HG02943 (cell line): ENCODE results near the gene TIAM2.
"Not testable (repeated sequence)": the region's sequence is repeated elsewhere in the genome, so short reads cannot be mapped to it uniquely, and the experiment has no call there.

Experiments
- ATAC-seq: cut with Tn5 transposase; IDR thresholded peaks from one replicate; pipeline ENCODE4 v1.9.1; 2021; ENCODE audit warnings: mild to moderate bottlenecking, low read depth, moderate library complexity; ENCODE audit not compliant: unreplicated experiment

TIAM2 gene

DNA sequence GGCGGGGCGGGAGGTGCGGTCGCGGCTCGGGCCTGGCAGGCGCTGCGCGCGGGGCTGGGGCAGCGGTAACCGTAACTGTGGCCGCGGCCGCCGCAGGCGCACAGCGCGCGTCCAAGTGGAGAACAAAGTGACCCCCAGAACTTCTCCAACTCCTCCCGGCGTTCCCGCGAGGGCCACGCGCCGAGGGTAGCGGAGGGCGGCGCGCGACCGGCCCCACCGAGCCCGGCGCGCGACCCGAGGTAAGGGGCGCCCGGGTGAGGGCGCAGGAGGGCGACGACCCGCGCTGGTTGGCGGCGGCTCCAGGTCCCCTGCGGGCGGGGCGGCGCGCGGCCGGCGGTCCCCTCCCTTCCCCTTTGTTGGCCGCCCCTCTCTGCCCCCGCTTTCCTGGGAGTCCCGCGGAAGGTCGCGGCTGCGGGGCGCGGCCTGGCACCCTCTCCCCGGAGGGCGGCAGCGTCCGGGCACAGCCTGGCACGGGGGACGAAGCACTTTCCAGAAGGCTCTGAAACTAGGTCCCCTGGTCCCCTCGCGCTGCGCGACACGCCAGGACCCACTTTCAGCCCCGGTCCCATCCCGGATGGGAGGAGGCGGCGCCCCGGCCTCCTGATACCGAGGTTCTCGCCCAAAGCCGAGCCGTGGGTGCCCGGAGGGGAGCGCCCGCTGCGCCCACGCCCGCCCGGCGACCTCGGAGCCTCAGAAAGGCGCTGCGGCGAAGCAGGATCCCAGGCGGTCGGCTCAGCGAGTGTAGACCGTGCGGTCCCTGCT, at the start of gene TIAM2:
TIAM2 (plus strand) TSS at position 62 of the 762 bp plus-strand sequence. CDS start 133,909 bp downstream, outside the sequence.
- ATAC-seq = no peak

DNA sequence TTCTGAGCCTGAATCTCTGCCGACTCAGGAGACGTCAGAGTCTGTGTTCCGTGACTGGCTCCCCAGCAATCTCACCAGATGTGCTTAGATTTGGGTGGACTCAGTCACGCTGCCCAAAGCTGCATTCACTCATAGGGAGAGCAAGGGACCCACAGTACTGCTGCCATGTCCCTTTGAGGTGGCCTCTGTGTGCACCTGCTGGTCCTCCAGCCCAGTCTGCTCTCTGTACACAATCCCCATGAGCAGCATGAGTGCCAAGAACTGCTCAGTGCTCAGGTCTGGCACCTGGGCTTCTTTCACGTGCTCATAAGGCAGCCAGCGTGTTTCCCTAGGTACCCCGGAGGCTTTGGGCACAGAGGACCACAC, 44.2 kb upstream of the TIAM2 start:
- no peak for ATAC-seq

DNA sequence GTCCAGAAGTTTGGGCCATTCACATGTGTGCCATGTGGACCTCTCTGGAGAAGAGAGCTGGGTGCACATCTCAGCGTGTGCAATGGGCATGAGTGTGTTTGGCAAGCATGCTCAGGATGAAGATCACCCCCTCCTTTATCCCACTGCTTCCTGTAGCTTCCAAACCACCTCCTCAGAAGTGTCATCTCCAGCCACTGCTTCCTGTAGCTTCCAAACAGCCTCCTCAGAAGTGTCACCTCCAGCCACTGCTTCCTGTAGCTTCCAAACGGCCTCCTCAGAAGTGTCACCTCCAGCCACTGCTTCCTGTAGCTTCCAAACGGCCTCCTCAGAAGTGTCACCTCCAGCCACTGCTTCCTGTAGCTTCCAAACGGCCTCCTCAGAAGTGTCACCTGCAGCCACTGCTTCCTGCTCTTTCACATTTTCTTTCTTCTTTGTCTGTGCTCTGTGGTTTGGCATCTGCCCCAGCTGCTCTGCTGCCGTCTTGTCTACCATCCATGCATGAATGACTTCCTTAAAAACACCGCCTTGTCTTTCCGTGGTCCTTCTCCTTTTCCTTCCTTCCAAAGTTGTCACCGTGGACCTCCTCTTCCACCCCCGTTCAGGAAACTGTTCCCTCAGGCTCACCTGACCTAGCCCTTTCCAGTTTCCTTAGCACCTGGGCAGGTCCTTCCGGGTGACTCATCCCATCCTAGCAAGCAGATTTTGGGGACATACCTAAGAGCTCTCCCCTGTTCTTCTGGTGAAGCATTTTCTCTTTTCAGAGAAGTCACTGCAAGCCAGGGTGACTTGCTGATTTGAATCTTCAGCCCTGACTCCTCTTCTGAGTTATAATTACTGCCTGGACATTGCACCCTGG, 43.5 kb upstream of the TIAM2 start:
- peak; percentile 80 for ATAC-seq

DNA sequence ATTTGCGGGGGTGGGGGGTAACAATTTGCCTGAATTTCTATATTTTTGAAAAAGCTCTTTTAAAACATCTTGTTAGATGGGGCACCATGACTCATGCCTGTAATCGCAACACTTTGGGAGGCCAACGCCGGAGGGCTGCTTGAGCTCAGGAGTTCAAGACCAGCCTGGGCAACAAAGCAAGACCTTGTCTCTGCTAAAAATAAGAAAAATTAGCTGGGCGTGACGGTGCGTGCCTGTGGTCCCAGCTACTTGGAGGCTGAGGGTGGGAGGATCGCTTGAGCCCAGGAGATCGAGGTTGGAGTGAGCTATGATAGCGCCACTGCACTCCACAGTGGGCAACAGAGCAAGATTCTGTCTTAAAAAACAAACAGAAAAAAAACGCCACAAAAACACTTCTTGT, 41.5 kb upstream of the TIAM2 start:
- ATAC-seq = no peak

DNA sequence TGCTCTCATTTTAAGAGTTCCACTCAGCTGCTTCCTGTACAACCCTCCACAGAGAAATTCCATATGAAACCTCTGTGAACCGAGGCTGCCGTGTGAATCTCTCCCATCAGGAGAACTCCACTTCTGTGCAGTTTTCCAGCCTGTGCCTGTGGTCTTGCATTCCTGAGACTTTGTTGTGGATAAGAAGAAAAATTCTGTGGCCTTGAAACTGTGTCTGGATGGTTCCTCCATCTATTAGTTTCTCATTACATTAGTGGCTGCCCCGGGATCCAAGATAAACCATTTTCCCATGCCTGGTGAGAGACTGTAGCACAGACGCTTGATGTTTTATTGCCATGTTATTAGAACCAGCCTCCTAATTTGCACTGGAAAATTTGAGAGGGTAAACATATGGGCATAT, 40.8 kb upstream of the TIAM2 start:
- ATAC-seq = no peak

DNA sequence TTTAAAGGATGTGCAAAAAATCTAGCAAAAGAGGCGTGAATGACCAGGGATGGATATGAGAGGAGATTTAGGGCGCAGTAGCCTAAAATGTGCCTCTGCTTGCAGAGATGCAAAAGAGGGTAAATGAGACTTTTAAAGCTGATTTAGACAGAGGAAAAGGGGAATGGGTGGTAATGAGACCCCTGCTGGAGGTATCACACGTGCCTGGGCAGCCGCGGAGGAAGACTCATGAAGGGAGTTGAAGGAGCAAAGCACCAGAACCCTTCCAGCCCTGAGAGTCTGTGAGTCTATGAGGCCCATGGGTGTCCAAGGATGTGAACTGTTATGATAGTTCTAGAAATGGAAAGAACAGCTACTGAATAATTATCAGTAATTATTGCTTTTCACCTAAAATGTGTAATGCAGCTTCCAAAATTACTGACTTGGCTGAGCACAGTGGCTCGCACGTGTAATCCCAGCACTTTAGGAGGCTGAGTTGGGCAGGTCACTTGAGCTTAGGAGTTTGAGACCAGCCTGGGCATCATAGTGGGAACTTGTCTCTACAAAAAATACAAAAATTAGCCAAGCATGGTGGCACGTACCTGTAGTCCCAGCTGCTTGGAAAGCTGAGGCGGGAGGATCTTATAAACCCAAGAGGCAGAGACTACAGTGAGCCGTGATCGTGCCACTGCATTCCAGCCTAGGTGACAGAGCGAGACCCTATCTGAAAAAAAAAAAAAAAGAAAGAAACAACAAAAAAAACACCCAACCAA, 38.2 kb upstream of the TIAM2 start:
- no peak for ATAC-seq

DNA sequence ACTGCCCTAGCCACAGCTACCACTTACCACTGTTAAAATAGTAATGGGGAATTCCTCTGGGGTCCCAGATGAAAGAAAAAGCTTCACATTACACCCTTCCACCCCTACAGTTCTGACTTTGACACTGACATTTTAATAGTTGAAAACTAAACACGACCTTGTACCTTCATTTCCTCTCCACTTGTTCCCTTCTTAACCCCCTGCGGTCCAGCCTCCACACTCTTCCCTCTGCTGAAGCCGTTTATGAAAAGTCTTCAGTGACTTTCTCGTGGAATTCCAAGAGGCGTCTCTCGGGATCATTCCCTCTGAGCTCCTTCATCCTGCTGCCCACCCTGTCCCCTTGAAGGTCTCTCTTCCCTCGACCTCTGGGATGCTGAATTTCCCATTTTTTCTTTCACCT, 36.6 kb upstream of the TIAM2 start:
- no peak for ATAC-seq

DNA sequence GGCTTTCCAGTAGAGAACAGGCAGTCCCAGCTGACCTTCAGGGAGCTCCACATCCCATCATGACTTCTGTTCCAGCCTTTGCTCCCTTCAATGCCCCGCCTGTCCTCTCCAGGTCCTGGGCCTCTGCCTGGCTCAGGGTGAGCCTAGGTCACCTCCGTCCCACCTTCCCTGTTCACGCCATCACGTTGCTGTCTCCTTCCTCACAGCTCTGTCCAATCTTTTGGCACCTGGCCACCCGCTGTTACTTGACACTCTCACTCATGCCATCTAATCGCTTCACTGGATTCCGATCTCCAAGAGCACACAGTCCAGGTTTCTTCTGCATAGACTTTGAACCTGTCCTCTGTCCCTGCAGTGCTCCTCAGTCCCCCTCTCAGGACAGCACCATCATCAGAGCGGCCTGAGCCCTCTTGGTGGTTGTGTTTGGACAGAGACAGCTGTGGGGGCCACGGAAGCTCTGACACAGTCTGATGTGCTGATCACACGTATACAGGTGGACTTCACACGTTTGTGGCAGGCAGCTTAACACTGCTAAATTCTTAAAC, 34.7 kb upstream of the TIAM2 start:
- no peak for ATAC-seq

DNA sequence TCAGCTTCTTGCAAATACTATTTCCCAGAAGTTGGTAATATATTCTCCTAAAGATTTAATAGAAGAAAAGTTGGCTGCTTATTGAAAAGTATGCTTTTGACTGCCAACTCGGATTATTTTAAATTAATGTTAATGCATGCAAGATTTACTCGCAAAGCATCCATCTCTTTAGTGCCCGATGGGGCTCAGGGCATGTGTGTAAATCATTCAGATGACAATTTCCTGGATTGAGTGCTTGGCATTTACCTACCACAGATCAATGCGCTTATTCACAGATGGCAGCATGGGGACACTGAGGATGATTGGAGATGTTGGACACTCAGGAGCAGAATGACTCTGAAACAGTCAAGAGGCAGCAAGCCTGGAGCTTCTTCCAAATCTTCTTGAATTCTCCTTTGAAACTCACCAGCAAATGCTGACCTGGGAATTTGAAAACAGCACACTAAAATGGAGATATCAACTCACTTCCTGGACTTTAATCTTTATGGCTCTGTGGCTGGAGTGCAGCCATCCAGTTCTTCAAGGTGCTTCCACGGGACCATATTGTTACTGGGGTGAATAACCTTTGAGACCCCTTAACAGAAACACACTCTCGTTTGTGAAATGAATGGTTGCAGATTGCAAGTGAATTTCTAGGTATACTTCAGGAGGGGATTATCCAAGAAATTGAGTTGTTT, 34.1 kb upstream of the TIAM2 start:
- ATAC-seq = no peak

DNA sequence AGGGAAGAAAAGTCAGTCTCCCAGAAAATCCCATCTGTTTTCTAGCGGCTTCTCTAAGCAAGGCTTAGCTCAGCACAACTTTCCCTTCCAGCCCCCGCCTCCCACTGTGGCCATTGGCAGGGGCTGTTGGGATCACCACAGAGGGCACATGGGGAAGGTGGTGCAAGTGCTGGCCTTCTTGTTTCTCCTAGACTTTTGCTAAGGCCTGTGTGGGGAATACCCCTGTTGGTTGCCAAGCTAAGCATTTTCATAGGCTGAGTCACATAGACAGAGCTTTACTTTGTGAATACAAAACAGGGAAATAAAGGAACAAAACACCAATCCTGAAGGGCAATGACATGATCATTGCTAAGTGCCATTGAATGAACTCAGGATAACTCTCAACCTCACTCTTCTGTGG, 32.4 kb upstream of the TIAM2 start:
- ATAC-seq = no peak

DNA sequence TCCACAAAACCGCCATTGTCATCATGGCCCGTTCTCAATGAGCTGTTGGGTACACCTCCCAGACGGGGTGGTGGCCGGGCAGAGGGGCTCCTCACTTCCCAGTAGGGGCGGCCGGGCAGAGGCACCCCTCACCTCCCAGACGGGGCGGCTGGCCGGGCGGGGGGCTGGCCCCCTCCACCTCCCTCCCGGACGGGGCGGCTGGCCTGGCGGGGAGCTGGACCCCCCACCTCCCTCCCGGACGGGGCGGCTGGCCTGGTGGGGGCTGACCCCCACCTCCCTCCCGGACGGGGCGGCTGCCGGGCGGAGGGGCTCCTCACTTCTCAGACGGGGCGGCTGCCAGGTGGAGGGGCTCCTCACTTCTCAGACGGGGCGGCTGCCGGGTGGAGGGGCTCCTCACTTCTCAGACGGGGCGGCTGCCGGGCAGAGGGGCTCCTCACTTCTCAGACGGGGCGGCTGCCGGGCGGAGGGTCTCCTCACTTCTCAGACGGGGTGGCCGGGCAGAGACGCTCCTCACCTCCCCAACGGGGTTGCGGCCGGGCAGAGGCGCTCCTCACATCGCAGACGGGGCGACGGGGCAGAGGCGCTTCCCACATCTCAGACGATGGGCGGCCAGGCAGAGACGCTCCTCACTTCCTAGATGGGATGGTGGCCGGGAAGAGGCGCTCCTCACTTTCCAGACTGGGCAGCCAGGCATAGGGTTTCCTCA, 28.9 kb upstream of the TIAM2 start:
- ATAC-seq = not testable (repeated sequence)

DNA sequence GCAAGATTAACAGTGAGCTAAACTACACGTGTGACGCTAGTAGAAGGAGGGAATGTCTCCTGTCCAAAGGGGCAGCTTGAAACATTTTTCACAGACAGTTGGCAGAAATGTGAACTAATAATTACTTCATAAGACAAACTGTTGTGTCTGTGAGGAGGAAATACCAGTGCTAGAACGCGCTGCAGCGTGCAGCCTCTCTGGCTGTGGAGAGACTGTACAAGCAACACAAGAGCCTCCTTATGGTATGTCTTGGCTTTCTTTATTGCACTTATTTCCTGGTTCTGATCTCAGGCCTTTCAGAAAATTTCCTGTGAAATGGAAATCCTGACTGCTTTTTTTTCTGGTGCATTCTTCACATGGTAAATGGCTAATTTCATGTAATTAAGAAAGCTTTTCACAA, 25.3 kb upstream of the TIAM2 start:
- ATAC-seq = no peak

DNA sequence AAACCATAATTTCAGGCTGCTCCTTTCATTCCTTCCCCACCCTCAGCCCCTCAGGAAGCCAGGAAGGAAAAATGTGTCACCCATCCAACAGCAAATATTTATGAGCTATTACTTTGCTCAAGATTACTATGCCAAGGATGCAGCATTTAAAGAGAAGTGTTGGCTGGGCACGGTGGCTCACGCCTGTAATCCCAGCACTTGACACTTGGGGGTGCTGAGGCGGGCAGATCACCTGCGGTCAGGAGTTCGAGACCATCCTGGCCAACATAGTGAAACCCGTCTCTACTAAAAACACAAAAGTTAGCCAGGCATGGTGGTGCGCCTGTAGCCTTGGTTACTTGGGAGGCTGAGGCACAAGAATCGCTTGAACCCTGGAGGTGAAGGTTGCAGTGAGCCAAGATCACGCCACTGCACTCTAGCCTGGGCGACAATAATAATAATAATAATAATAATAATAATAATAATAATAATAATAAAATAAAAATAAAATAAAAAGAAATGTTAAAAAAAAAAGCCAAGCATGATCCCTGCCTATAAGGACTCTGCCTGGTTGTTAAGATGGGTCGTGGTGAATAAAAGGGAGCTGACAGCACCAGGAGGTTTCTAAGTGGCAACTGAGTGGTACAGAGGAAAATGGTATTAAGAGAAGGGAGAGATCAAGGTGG, 20.5 kb upstream of the TIAM2 start:
- no peak for ATAC-seq

DNA sequence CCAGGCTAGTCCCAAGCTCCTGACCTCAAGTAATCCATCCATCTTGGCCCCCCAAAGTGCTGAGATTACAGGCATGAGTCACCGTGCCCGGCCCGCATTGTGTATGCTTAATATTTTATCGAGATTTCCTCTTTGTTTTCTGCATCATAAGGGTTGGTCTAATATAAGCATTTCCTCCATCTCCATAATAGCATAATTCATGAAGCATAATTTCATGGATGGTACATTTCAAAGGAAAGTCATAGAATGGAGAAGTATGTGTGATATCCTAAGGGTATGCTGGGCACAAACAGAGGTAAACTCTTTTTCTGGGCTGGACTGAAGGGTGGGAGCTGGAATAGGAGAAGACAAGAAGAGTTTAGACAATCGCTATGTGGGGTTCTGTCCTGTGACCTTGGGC, 17.5 kb upstream of the TIAM2 start:
- ATAC-seq = no peak

DNA sequence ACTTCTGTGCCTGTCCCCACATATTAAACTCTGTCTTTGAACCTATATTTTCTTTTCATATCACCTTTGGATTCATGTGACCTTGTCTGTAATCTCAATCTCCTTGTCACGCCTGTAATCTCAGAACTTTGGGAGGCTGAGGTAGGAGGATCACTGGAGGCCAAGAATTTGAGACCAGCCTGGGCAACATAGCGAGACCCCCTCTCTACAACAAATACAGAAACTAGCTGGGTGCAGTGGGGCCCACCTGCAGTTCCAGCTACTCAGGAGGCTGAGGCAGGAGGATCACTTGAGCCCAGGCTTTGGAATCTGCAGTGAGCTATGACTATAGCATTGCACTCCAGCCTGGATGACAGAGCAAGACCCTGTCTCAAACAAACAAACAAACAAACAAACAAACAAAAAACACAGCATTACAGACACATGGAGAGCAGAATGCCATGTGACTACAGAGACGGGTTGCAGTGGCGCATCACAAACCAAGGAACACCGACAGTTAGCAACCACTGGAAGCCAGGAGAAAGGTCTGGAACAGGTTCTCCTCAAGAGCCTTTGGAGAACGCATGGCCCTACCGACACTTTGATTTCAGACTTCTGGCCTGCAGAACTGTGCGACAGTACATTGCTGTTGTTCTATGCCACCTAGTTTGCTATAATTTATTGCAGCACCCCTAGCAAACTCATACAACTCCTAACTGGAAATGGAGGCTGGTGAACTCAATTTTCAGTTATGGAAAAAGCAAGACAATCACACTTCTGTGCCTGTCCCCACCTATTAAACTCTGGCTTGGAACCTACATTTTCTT, 14.6 kb upstream of the TIAM2 start:
- no peak for ATAC-seq

DNA sequence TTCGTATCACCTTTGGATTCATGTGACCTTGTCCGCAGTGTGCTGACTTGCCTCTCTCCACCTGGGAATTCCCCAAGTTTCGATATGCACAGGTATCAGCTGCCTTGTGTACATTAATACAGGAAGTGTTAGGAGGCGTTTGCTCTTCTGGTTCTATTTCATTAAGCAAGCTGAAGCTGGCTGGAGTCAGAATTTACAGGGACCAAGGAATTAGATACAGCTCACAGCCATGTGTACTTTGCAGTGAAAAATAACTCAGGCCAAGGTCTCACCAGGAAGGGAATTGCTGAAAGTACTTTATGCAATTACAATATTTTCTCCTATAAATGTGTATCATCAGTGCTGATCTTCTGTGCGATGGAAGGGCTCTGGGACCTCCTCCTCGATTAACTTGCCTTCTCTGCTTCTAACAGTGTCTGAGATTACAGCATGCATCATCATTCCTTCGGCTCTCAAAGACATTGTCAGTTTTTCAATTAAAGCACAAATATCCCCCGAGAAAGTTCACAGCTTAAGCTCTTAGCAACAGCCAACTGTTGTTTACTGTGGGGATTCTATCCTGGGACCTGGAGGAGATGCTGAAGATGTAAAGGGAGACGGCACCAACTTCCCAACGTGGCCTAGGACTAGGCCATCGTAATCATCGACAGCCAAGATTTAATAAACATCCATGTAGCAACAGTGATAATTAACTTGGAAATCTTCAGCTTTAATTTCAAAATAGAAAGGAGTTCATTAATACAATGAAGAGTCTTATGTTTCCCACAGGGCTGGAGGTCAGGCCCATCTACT, 13.8 kb upstream of the TIAM2 start:
- ATAC-seq = no peak

DNA sequence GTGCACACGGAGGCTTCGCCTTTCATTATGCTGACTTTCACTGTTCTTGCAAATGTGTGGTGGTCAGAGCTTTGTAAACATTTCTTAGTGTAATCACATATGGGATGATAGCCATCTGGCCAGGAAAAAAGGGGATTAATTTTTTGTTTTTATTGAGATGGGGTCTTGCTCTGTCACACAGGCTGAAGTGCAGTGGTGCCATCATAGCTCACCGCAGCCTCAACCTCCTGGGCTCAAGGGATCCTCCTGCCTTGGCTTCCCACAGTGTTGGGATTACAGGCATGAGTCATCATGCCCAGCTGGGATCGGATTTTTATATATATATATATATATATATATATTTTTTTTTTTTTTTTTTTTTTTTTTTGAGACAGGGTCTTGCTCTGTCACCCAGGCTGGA, 11.0 kb upstream of the TIAM2 start:
- no peak for ATAC-seq

DNA sequence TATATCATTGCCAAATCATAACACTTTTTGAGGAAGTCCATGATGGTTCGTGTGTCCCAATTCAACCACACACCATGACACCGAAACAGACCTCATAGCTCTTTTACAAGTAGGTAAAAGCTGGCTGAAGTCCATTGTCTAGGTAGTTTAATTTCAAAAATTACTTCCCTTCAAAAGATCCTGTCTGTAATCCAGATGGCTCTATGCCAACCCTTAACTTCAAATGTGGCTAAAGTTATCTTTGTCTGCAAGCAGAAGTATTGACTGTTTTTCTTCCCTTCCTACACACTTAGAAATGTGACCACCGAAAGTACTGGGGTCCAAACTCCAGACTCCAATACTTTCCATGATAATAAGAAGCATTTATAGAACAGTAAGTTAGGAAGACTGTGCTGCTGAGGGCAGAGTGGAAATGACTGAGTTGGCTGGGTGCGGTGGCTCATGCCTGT, 8.3 kb upstream of the TIAM2 start:
- no peak for ATAC-seq
